ENCODE data around the gene PTPRE. TPM values are rescaled to one million over a fixed set of nuclear protein-coding genes. Genes with fewer than 3 reads are reported as not detected.

The PTPRE gene
- total RNA-seq, 3 donors from 2014 or later, result 11.8 to 42.9 (median 25.6) TPM

DNA sequence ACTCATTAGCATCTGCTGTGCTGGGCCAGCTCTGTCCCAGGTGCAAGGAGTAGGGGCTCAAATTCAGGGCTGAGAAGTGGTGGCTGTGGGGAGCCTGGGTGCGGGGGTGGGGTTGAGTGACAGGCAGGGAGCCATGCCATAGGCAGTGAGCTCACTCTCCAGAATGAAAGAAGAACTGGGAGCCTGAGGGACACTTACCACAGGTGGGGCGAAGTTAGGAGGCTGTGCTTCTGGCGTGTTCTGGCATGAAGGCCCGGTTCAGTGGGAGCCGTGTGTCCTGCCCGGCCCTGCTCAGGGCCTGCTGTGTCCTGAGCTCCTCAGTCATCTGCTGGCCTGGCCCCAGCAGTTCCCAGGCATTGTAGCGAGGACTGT is 156.8 kb downstream of the PTPRE start:
- Histone ChIP-seq H3K27me3 (no peaks in the 10 kb centered on the region), H3K4me3 (peak overlapping the region in 1 of 3 donors; percentile 41), H3K27ac (peak overlapping the region; percentile 88 to 98), H3K9me3 (no peaks in the 10 kb centered on the region), H3K4me1 (peaks cover 19 to 25% of the 10 kb centered on the region in 2 donors), H3K36me3 (no peaks in the 10 kb centered on the region)
- peak in 1 of 2 donors; percentile 61 for DNase-seq (ENCODE audit: low spot score in 2 of 2)
- TF ChIP-seq, protein P1, sequence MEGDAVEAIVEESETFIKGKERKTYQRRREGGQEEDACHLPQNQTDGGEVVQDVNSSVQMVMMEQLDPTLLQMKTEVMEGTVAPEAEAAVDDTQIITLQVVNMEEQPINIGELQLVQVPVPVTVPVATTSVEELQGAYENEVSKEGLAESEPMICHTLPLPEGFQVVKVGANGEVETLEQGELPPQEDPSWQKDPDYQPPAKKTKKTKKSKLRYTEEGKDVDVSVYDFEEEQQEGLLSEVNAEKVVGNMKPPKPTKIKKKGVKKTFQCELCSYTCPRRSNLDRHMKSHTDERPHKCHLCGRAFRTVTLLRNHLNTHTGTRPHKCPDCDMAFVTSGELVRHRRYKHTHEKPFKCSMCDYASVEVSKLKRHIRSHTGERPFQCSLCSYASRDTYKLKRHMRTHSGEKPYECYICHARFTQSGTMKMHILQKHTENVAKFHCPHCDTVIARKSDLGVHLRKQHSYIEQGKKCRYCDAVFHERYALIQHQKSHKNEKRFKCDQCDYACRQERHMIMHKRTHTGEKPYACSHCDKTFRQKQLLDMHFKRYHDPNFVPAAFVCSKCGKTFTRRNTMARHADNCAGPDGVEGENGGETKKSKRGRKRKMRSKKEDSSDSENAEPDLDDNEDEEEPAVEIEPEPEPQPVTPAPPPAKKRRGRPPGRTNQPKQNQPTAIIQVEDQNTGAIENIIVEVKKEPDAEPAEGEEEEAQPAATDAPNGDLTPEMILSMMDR (IDR thresholded peaks at IDR 0.05), result no peak
- no peak for TF ChIP-seq POLR2AphosphoS5 (IDR thresholded peaks at IDR 0.05)
- no peak for TF ChIP-seq POLR2A (IDR thresholded peaks at IDR 0.05)
- intact Hi-C loops (cut with DNase I; ENCODE audit: low total_unique reads), result loop anchor here (10.0 kb wide), 1 partner anchor 159 kb away; the partner anchor contains the start of gene PTPRE

DNA sequence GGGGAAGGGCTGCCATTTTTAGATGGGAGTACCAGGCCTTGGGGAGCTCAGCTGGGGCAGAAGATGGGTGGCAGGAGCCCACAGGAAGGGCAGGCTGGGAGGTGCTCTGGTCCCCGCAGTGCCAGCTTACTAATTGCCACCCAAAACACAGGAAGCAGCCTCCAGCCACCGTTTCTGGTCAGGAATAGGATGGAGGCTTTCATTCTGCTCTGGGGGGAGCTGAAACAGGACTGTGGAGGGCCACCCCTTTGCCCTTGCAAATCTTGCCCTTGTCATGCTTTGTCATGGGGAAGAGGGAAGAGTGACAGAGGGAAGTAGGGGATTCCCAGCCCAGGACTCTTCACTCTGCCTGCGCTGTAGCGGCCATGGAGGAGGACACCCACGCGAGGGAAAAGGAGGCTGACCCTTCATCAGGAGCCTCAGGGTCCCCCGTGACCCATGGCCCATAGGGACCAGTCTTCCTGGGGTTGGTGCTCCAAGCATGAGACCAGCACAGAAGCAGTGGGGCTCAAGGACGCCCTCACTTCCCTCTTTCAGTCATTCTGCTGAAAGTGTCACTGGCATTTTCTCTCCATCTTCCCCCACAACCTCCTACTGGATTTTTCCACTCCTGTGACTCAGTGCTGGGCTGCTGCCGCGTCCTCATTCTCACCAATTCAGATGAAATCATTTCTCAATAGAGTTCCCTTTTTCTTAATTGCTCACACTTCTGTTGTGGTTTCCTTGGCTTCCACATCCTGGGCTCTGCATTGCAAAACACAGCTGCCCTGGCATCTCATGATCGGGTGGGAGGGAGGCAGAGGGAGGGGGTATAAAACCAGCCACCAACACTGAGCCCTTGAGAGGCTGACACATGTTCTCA is 157.4 kb downstream of the PTPRE start:
- H3K4me1 ChIP-seq, result peaks cover 21 to 25% of the 10 kb centered on the region in 2 donors
- no peaks in the 10 kb centered on the region for H3K27me3 ChIP-seq
- H3K4me3 ChIP-seq, result peak overlapping the region in 1 of 3 donors; percentile 41
- intact Hi-C loops (cut with DNase I; ENCODE audit: low total_unique reads), result loop anchor here (10.0 kb wide), 1 partner anchor 160 kb away; the partner anchor contains the start of gene PTPRE
- peak overlapping the region; percentile 88 to 98 for H3K27ac ChIP-seq
- TF ChIP-seq, protein P1 (IDR thresholded peaks at IDR 0.05), result no peak
- TF ChIP-seq POLR2A (IDR thresholded peaks at IDR 0.05), result no peak
- peak; percentile 57 to 94 (median 78) for TF ChIP-seq POLR2AphosphoS5 (IDR thresholded peaks at IDR 0.05)
- H3K36me3 ChIP-seq, result no peaks in the 10 kb centered on the region
- DNase-seq (ENCODE audit: low spot score in 2 of 2), result peak in 1 of 2 donors; percentile 88
- no peaks in the 10 kb centered on the region for H3K9me3 ChIP-seq

DNA sequence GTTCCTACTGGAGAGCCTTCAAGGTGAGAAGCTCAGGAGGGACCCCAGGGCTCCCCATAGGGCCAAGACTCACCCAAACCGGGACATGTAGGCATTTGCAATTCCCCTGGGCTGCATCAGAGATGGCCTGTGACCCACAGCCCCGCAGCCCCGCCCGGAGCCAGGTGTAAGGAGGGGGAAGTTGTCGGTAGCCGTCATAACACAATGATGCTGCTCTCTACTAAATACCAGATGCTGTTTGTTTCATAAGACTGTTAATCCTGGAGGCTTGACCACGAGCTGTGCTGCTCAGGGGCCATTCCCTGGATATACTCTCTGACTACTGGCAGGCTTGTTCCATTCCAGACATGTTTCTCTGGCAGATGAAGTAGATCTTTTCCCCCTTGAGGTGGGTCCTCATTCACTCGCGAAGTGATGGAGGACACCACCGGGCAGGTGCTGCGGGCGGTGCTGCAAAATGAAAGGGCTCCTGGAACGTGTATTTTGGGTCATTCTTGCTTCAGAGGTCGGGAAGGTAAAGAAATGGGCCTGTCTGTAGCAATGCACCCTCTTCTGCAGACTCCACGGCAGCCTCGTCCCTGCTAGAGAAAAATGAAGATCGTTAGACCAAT is 158.2 kb downstream of the PTPRE start:
- Histone ChIP-seq H3K36me3 (no peaks in the 10 kb centered on the region), H3K4me3 (peak overlapping the region in 1 of 3 donors; percentile 22), H3K4me1 (peaks cover 21 to 25% of the 10 kb centered on the region in 2 donors), H3K27ac (peak overlapping the region; percentile 88 to 98), H3K27me3 (no peaks in the 10 kb centered on the region), H3K9me3 (no peaks in the 10 kb centered on the region)
- no peak for TF ChIP-seq POLR2A (IDR thresholded peaks at IDR 0.05)
- DNase-seq (ENCODE audit: low spot score in 2 of 2), result no peak
- intact Hi-C loops (cut with DNase I; ENCODE audit: low total_unique reads), result loop anchor here (10.0 kb wide), 1 partner anchor 160 kb away; the partner anchor contains the start of gene PTPRE

DNA sequence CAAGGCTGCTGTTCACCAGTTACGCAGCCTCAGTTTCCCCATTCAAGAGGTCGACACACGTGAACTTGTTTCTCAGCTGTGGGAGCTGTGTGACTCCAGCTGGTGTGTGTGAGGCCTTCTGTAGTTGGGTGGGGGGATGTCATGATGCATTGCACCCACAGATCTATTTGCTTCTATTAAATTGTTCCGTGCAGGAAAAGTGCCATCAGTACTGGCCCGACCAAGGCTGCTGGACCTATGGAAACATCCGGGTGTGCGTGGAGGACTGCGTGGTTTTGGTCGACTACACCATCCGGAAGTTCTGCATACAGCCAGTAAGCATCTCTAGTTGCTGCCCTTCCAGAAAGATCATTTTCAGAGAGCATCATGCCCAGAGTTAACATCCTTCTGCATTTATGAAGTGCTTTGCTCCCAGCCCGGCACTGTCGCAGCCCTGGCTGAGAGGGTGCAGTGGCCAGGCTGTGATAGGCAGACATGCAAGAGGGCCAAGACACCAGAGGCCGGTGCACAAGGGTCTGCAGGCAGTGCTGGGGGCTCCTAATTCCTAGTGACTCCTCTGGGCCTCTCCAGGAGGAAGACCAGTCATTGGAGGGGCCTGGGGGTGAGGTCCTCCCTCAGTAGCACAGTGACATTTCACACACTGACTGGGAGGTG is 159.1 kb downstream of the PTPRE start:
- TF ChIP-seq POLR2A (IDR thresholded peaks at IDR 0.05), result no peak
- no peak for TF ChIP-seq POLR2AphosphoS5 (IDR thresholded peaks at IDR 0.05)
- TF ChIP-seq, protein P1 (IDR thresholded peaks at IDR 0.05), result no peak
- peak overlapping the region in 1 of 2 donors; percentile 98 for H3K27ac ChIP-seq
- no peaks in the 10 kb centered on the region for H3K27me3 ChIP-seq
- intact Hi-C loops (cut with DNase I; ENCODE audit: low total_unique reads), result loop anchor here (10.0 kb wide), 1 partner anchor 161 kb away; the partner anchor contains the start of gene PTPRE
- H3K36me3 ChIP-seq, result no peaks in the 10 kb centered on the region
- DNase-seq (ENCODE audit: low spot score in 2 of 2), result no peak
- no peaks in the 10 kb centered on the region for H3K9me3 ChIP-seq
- H3K4me3 ChIP-seq, result no peak overlapping the region
- peaks cover 21 to 25% of the 10 kb centered on the region in 2 donors for H3K4me1 ChIP-seq

DNA sequence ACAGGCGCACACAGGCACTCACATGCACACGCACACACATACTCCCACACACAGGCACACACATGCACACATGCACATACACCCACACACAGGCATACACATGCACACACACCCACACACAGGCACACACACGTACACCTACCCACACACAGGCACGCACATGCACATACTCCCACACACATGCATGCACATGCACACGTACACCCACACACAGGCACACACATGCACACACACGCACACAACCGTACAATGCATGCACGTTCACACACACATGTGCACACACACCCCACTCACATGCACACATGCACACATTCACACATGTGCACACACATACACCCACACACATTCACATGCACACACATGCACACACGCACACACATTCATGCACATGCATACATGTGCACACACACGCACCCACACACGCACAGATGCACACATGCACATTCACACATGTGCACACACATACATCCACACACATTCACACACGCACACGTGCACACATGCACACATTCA is 160.0 kb downstream of the PTPRE start:
- Histone ChIP-seq H3K27me3 (no peaks in the 10 kb centered on the region), H3K4me3 (no peak overlapping the region), H3K9me3 (no peaks in the 10 kb centered on the region), H3K4me1 (peaks cover 21 to 25% of the 10 kb centered on the region in 2 donors), H3K27ac (no peak overlapping the region), H3K36me3 (no peaks in the 10 kb centered on the region)
- no peak for TF ChIP-seq POLR2AphosphoS5 (IDR thresholded peaks at IDR 0.05)
- TF ChIP-seq POLR2A (IDR thresholded peaks at IDR 0.05), result no peak
- TF ChIP-seq, protein P1 (IDR thresholded peaks at IDR 0.05), result no peak
- intact Hi-C loops (cut with DNase I; ENCODE audit: low total_unique reads), result loop anchor here (10.0 kb wide), 1 partner anchor 162 kb away; the partner anchor contains the start of gene PTPRE
- DNase-seq (ENCODE audit: low spot score in 2 of 2), result no peak

Data from breast epithelium (tissue), 4 donors.